ENCODE results near the gene KIAA0319L. TPM values are rescaled to one million over a fixed set of nuclear protein-coding genes. Genes with fewer than 3 reads are reported as not detected.

The KIAA0319L gene
- total and polyA plus RNA-seq, 3 donors from 2014 or later: 55.6 to 90.1 (median 90.1) TPM

DNA sequence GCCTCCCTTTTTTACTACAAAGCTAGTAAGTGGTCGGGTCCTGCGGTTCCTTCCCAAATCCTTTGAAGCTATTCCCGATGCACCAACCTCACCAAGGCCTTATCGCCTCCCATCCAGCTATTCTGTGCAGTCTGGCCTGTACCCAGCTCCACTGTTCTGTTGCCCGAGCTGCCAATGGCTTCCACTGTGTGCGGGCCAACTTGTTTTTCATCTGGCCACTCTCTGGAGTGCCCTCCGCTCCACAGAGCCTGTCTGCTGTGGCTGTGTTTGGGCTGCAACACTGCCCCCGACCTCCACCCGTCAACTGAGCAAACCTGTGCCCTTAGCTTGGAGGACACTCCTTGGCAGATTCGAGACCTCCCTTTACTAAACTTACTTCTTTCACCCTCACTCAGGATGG is 125.0 kb downstream of the KIAA0319L start:
- no peaks in the 10 kb centered on the region for H3K36me3 ChIP-seq (ENCODE audit: low read depth, missing control alignments)
- WGBS, 2 donors: 93 to 95% methylated on average over 10 of the region's 10 CpGs
- no peak overlapping the region for H3K4me3 ChIP-seq
- no peak overlapping the region for H3K27ac ChIP-seq
- H3K4me1 ChIP-seq: no peaks in the 10 kb centered on the region
- no peak for DNase-seq
- intact Hi-C loops (cut with DNase I; ENCODE audit: low total_unique reads): no loop called here
- no peaks in the 10 kb centered on the region for H3K9me3 ChIP-seq
- no peaks in the 10 kb centered on the region for H3K27me3 ChIP-seq
- TF ChIP-seq POLR2A (IDR thresholded peaks at IDR 0.05): no peak
- TF ChIP-seq, protein P1, sequence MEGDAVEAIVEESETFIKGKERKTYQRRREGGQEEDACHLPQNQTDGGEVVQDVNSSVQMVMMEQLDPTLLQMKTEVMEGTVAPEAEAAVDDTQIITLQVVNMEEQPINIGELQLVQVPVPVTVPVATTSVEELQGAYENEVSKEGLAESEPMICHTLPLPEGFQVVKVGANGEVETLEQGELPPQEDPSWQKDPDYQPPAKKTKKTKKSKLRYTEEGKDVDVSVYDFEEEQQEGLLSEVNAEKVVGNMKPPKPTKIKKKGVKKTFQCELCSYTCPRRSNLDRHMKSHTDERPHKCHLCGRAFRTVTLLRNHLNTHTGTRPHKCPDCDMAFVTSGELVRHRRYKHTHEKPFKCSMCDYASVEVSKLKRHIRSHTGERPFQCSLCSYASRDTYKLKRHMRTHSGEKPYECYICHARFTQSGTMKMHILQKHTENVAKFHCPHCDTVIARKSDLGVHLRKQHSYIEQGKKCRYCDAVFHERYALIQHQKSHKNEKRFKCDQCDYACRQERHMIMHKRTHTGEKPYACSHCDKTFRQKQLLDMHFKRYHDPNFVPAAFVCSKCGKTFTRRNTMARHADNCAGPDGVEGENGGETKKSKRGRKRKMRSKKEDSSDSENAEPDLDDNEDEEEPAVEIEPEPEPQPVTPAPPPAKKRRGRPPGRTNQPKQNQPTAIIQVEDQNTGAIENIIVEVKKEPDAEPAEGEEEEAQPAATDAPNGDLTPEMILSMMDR (IDR thresholded peaks at IDR 0.05): no peak

DNA sequence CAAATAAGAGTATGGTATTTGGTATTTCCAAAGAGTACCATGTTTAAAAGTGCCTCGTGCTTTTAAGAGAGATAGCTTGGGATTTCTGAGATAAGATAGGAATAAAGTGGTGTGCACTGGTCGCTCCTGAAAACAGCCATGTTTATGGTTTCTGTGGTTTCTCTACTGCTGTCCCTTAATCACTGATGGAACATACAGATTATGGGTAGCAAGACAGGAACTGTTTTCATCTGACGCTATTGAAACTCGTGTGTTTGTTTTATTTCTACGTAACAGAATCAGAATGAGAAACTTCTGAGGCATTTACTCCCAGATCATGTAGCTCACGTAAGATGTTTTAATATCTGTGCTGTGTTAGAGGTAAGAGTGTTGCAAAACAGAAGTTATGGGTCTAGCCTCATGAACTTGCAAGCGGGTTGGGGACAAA is 126.0 kb downstream of the KIAA0319L start:
- Histone ChIP-seq H3K4me1 (no peaks in the 10 kb centered on the region), H3K27ac (no peak overlapping the region), H3K36me3 (ENCODE audit: low read depth, missing control alignments) (no peaks in the 10 kb centered on the region), H3K9me3 (no peaks in the 10 kb centered on the region), H3K27me3 (no peaks in the 10 kb centered on the region), H3K4me3 (no peak overlapping the region)
- TF ChIP-seq POLR2A (IDR thresholded peaks at IDR 0.05): no peak
- TF ChIP-seq, protein P1 (IDR thresholded peaks at IDR 0.05): no peak
- intact Hi-C loops (cut with DNase I; ENCODE audit: low total_unique reads): no loop called here
- WGBS, 2 donors: 87 to 91% methylated on average over 7 of the region's 7 CpGs
- DNase-seq: no peak

DNA sequence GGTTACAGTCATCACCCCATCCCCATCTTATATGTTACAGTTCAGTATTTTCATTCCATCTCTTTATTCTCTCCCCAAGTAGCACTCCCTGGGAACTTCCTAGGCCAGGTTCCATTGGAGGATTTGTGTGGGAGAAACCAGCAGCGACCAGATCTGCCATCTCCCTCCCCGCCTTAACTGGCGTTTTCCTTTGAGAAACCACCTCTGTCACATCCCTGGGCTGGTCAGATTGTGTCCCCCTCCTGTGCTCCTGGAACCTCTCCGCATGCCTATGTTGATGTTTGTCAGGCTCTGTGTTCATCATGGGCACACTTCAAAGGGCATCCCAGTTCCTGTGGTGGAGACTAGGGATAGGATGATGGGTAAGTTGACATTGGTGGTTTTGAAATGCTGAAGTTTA is 126.4 kb downstream of the KIAA0319L start:
- Histone ChIP-seq H3K4me1 (no peaks in the 10 kb centered on the region), H3K27ac (no peak overlapping the region), H3K36me3 (ENCODE audit: low read depth, missing control alignments) (no peaks in the 10 kb centered on the region), H3K9me3 (no peaks in the 10 kb centered on the region), H3K27me3 (no peaks in the 10 kb centered on the region), H3K4me3 (no peak overlapping the region)
- no peak for DNase-seq
- TF ChIP-seq, protein P1 (IDR thresholded peaks at IDR 0.05): no peak
- TF ChIP-seq POLR2A (IDR thresholded peaks at IDR 0.05): no peak
- intact Hi-C loops (cut with DNase I; ENCODE audit: low total_unique reads): no loop called here
- 95% methylated on average over 4 of the region's 4 CpGs for WGBS, 2 donors

DNA sequence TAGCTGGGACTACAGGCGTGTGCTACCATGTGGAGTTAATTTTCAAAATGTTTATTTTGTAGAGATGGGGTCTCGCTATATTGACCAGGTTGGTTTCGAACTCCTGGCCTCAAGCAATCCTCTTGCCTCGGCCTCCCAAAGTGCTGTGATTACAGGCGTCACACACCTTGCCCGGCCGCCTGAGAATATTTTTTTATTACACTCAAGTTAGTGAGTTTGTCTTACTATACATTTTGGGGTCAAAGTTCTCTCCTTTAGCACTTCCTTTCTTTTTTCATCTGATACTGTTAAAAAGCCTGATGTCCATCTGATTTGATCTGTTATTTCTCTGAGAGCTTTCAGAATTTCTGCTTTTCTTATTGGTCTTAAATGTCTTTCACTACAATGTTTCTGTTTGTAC is 128.8 kb downstream of the KIAA0319L start:
- Histone ChIP-seq H3K36me3 (ENCODE audit: low read depth, missing control alignments) (no peaks in the 10 kb centered on the region), H3K9me3 (no peaks in the 10 kb centered on the region), H3K27ac (no peak overlapping the region), H3K4me1 (no peaks in the 10 kb centered on the region), H3K4me3 (no peak overlapping the region), H3K27me3 (no peaks in the 10 kb centered on the region)
- 92 to 96% methylated on average over 7 of the region's 7 CpGs for WGBS, 2 donors
- no peak for TF ChIP-seq POLR2A (IDR thresholded peaks at IDR 0.05)
- TF ChIP-seq, protein P1 (IDR thresholded peaks at IDR 0.05): no peak
- intact Hi-C loops (cut with DNase I; ENCODE audit: low total_unique reads): no loop called here
- DNase-seq: no peak

DNA sequence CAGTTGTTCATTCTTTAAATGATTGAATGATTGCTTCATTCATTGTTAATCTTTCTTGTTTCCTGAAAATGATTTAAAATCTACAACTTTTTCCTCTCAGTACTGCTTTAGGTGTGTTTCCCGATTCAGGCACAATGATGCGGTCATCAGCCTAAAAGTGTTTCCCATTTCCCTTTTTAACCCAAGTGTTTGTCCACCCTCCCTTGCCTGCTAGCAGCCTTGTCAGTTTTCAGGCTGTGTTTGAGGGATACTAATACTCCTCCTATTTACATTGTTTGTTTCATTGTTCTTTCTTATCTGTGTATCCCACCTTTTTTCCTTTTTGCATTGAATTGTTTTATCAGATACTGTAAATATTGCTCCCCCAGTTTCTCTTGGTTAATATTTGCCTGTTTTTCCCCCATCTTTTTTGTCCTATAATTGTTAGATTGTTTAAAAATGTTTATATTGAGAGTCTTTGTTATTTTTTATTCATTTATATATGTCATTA is 131.1 kb downstream of the KIAA0319L start:
- intact Hi-C loops (cut with DNase I; ENCODE audit: low total_unique reads): no loop called here
- Histone ChIP-seq H3K27me3 (no peaks in the 10 kb centered on the region), H3K4me1 (no peaks in the 10 kb centered on the region), H3K27ac (no peak overlapping the region), H3K9me3 (no peaks in the 10 kb centered on the region), H3K36me3 (ENCODE audit: low read depth, missing control alignments) (no peaks in the 10 kb centered on the region), H3K4me3 (no peak overlapping the region)
- WGBS, 2 donors: 84 to 94% methylated on average over 2 of the region's 2 CpGs
- TF ChIP-seq POLR2A (IDR thresholded peaks at IDR 0.05): no peak
- TF ChIP-seq, protein P1 (IDR thresholded peaks at IDR 0.05): no peak
- no peak for DNase-seq

Data from testis (tissue), 3 donors.